Nephron (organoid): Measurements from ENCODE around the gene ARHGEF39.
"Not testable (repeated sequence)": the region's sequence is repeated elsewhere in the genome, so short reads cannot be mapped to it uniquely, and the experiment has no call there.

Experiments
- H3K27ac Mint-ChIP-seq, 3 experiments: 2 replicates each; pipeline ENCODE4 v1.8.0; 2020; ENCODE audit warnings: mixed read lengths in 3 of 3, mild to moderate bottlenecking in 2 of 3, moderate library complexity in 1 of 3
- H3K27me3 Mint-ChIP-seq: 2 replicates; pipeline ENCODE4 v1.8.0; 2021; ENCODE audit warnings: low read depth, mild to moderate bottlenecking, moderate library complexity, mixed read lengths
- H3K36me3 Mint-ChIP-seq: 2 replicates; pipeline ENCODE4 v1.8.0; 2020; ENCODE audit warnings: low read depth, mixed read lengths
- H3K4me1 Mint-ChIP-seq: 2 replicates; pipeline ENCODE4 v1.8.0; 2020; ENCODE audit warnings: mixed read lengths
- H3K4me3 Mint-ChIP-seq, 3 experiments: 2 replicates each; pipeline ENCODE4 v1.8.0; 2020; ENCODE audit warnings: mild to moderate bottlenecking in 3 of 3, mixed read lengths in 3 of 3, moderate library complexity in 2 of 3
- H3K9me3 Mint-ChIP-seq: 2 replicates; pipeline ENCODE4 v1.8.0; 2020; ENCODE audit warnings: mixed read lengths
- TF ChIP-seq, protein P1 (sequence below), 3 experiments: fragments of 200-600 bp; sonication (generic); IDR thresholded peaks; one replicate each; pipeline ENCODE4 v1.5.0; 2021; ENCODE audit warnings: antibody characterized with exemption in 3 of 3; ENCODE audit not compliant: unreplicated experiment in 3 of 3

The ARHGEF39 gene

GRCh38 chr9:35612843-35613242 is 52.2 kb downstream of the ARHGEF39 start:
- no peak overlapping the region for H3K4me3 Mint-ChIP-seq
- peaks cover 14% of the 10 kb centered on the region for H3K36me3 Mint-ChIP-seq
- TF ChIP-seq, protein P1, sequence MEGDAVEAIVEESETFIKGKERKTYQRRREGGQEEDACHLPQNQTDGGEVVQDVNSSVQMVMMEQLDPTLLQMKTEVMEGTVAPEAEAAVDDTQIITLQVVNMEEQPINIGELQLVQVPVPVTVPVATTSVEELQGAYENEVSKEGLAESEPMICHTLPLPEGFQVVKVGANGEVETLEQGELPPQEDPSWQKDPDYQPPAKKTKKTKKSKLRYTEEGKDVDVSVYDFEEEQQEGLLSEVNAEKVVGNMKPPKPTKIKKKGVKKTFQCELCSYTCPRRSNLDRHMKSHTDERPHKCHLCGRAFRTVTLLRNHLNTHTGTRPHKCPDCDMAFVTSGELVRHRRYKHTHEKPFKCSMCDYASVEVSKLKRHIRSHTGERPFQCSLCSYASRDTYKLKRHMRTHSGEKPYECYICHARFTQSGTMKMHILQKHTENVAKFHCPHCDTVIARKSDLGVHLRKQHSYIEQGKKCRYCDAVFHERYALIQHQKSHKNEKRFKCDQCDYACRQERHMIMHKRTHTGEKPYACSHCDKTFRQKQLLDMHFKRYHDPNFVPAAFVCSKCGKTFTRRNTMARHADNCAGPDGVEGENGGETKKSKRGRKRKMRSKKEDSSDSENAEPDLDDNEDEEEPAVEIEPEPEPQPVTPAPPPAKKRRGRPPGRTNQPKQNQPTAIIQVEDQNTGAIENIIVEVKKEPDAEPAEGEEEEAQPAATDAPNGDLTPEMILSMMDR (IDR thresholded peaks at IDR 0.05; ENCODE audit: unreplicated experiment in 3 of 3): no peak
- H3K27ac Mint-ChIP-seq: no peak overlapping the region
- peaks cover 10% of the 10 kb centered on the region for H3K4me1 Mint-ChIP-seq
- H3K27me3 Mint-ChIP-seq: peaks cover 48% of the 10 kb centered on the region
- no peaks in the 10 kb centered on the region for H3K9me3 Mint-ChIP-seq

GRCh38 chr9:35612066-35612465 is 52.9 kb downstream of the ARHGEF39 start:
- H3K36me3 Mint-ChIP-seq: peaks cover 21% of the 10 kb centered on the region
- not testable (repeated sequence) for H3K4me3 Mint-ChIP-seq, H3K9me3 Mint-ChIP-seq, H3K27ac Mint-ChIP-seq
- H3K4me1 Mint-ChIP-seq: peaks cover 16% of the 10 kb centered on the region
- H3K27me3 Mint-ChIP-seq: peaks cover 40% of the 10 kb centered on the region

DNA sequence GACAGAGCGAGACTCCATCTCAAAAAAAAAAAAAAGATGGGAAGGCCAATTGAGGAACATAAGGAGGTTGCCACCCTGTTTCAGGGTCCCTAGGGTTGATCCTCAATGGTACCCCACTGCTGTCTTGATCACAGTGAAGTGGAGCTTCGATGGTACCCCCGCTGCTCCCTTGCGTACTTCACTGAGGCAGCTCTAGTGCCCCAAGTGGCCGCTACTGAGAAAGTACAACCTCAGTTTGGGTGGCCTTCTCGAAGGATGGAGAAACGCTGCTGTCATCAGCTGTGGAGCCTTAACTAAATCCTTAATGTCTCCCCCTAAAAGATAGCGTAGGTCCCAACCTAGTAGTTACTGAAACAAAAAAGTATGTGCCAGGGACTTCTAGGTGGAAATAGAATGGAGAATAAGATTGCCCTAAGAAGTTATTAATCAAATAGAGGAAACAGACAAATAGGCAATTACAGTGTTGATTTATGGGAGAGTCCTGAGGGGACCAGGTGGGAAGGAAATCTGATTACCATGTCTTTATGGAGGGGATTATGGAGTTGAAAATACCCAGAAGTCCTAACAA is 53.7 kb downstream of the ARHGEF39 start:
- Mint-ChIP-seq H3K4me3 (no peak overlapping the region), H3K27ac (no peak overlapping the region), H3K36me3 (peaks cover 26% of the 10 kb centered on the region), H3K9me3 (no peaks in the 10 kb centered on the region), H3K27me3 (peaks cover 34% of the 10 kb centered on the region), H3K4me1 (peaks cover 18% of the 10 kb centered on the region)
- TF ChIP-seq, protein P1 (IDR thresholded peaks at IDR 0.05; ENCODE audit: unreplicated experiment in 3 of 3): peak; percentile 56 to 62 (median 62)

DNA sequence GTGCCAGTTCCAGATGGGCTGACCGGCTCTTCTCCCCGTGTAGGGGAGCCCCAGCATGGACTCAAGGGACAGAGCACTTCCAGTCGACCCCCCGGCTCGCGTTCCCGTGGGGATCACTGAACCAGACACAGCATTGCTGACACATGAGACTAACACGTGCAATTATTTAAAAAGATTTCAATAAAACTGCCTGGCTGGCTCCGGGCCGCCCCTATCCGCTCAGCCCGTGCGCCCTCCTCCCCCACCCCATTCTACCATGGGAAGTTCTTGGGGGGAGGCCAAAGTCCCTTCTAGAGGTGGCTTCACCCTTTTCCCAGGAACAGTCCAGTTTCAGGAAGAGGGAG is 55.2 kb downstream of the ARHGEF39 start:
- Mint-ChIP-seq H3K27ac (no peak overlapping the region), H3K4me1 (peaks cover 16% of the 10 kb centered on the region), H3K27me3 (peaks cover 19% of the 10 kb centered on the region), H3K4me3 (no peak overlapping the region), H3K36me3 (peaks cover 26% of the 10 kb centered on the region), H3K9me3 (no peaks in the 10 kb centered on the region)
- TF ChIP-seq, protein P1 (IDR thresholded peaks at IDR 0.05; ENCODE audit: unreplicated experiment in 3 of 3): no peak
